Embryonic facial prominence (tissue), 1 donor: Measurements from ENCODE around the gene CTSA.
A peak's percentile ranks its signal among the peaks of the same experiment; 100 is the strongest.
"Not testable (repeated sequence)": the region's sequence is repeated elsewhere in the genome, so short reads cannot be mapped to it uniquely, and the experiment has no call there.

Source experiments
- DNase-seq: peaks from one replicate; pipeline ENCODE4 v3.0.0-alpha.2; 2016; ENCODE audit errors: extremely low spot score

Gene CTSA

DNA sequence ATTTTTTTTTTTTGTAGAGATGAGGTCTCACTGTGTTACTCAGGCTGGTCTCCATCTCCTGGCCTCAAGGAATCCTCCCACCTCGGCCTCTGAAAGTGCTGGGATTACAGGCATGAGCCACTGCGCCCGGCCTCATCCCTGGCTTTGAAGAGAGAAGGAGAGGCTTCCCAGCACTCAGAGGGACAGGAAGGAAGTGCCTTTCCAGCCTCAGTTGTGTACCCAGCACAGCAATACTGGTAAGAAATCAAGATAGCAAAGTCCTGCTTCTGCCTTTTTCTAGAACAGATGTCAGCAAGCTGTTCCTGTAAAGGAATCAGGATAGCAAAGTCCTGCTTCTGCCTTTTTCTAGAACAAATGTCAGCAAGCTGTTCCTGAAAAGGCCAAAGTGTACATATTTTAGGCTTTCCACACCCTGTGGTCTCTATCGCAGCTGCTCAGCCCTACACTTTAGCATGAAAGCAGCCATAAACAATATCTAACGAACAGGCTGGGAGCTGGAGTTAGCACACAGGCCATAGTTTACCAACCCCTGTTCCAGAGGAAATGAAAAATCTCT, 27.1 kb downstream of the CTSA start:
- DNase-seq = no peak

- DNase-seq = no peak
Measured at GRCh38 chr20:45918779-45919537, 27.8 kb downstream of the CTSA start.

GRCh38 chr20:45919542-45920399, 28.6 kb downstream of the CTSA start:
- DNase-seq = no peak

DNA sequence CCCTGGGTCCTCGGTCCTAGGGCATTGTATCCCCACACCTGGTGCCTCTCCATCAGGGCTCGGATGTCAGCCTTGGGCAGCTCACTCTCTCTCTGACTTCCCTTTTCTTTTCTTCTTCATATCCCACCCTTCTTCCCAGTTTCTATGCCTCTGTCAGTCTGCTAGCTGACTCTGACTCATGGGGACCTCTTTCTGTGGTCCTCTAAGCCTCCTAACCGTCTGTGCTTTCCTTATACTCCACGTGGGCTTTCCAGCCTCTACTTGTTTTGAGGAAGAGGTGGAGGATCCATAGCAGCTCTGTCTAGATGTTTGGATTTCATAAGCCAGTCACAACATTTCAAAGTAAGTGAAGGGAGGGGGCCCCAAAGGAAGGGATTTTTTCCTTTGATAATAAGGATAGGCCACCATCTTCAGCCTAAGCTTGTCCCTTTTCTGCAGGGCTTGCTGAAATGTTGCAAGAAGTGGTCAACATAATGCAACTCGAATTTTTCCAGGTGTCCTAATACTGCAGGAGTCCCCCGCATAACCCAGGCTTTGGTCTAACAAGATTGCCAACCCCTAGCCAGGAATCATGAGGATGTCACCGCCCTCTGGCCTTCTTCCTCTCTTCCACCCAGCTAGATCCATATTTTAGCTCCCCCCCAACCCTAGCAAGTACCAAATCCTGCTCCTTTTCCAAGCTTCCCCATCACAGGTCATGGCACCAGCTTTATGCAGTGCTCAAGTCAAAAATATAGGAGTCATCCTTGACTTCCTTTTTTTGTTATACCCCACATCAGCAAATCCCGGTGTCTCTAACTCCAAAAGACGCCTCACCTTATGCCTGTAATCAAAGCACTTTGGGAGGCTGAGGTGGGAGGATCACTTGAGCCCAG, 29.6 kb downstream of the CTSA start:
- no peak for DNase-seq

DNA sequence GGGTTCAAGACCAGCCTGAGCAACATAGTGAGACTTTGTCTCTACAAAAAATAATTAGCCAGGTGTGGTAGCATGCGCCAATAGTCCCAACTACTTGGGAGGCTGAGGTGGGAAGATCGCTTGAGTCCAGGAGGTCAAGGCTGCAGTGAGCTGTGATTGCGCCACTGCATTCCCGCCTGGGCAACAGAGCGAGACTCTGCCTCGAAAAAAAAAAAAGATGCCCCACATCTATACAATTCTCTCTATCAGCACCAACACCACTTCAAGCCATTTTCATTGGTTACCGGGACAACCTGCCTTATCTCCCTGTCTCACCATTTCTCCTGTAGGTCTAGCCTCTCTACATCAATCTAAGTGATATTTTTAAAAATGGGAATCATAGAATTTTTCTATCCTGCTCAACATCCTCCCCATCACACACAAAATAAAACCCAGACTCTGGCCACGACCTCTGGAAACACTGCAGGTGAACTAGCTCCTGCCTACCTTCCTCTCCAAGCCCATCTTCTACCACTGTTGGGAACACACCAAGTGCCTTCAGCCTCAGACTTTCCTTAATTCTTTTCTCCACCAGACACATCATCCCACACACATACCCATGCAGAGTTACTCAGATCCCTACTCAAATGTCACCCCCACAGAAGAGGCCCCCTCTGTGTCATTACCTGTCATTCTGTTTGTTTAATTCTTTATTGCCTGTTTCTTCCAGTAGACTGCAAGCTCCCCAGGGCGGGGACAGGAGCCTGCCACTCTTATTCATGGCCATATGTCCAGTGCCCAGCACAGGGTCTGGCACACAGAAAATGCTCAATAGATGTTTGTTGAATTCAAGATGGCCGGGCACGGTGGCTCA, 30.4 kb downstream of the CTSA start:
- DNase-seq = no peak

- no peak for DNase-seq
Measured at GRCh38 chr20:45924391-45925261, 33.5 kb downstream of the CTSA start.

- DNase-seq = no peak
Measured at GRCh38 chr20:45925821-45926506, 34.8 kb downstream of the CTSA start.

DNA sequence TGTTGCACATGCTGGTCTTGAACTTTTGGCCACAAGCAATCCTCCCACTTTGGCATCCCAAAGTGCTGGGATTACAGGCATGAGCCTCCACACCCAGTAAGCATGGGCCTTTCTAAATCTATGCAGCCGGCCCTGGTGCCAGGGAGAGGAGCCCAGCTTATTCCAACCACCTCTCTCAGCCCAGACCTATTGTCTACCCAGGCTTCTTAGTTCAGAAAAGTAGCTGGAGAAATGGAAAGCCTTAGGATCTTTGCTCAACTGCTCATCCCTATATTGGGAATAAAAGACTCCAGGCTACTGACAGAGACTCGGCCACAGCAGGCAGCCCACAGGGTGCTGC, 35.6 kb downstream of the CTSA start:
- no peak for DNase-seq

DNA sequence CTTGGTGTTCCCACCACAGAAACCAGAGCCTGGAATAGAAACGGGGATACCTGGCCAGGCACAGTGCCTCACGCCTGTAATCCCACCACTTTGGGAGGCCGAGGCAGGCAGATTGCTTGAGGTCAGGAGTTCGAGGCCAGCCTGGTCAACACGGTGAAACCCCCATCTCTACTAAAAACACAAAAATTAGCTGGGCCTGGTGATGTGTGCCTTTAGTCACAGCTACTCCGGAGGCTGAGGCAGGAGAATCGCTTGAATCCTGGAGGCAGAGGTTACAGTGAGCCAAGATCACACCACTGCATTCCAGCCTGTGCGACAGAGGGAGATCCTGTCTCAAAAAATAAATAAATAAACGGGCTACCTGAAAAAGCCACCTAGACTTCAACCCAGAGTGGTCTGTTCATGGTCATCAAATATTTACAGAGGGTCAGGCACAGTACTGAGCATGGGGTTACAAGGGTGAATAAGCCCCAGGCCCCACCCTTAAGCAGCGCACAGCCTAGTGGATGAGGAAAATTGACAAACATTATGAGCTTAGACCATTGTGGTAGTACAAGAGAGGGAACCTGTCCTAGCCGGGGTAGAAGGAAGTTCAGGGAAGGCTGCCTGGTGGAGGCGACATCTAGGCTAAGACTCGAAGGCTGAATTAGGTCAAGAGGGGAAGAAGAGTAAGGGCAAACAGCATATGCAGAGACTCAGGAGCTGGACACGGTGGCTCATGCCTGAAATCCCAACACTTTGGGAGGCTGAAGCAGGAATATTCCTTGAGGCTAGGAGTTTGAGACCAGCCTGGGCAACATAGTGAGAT, 36.1 kb downstream of the CTSA start:
- DNase-seq = no peak

DNA sequence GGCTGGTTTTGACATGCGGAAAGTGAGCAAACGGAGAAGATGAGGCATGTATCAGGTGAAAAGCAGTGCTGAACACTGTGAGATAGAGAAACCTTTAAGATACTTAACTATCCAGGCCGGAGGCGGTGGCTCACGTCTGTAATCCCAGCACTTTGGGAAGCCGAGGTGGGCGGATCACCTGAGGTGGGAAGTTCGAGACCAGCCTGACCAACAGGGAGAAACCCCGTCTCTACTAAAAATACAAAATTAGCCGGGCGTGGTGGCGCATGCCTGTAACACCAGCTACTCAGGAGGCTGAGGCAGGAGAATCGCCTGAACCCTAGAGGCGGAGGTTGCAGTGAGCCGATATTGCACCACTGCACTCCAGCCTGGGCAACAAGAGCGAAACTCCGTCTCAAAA, 40.5 kb downstream of the CTSA start:
- DNase-seq = not testable (repeated sequence)

GRCh38 chr20:45933266-45934045, 42.3 kb downstream of the CTSA start:
- DNase-seq = peak; percentile 27

- DNase-seq = peak; percentile 69
Measured at GRCh38 chr20:45934046-45934585, 43.0 kb downstream of the CTSA start.

- DNase-seq = peak; percentile 97
Measured at GRCh38 chr20:45934586-45935415, 43.7 kb downstream of the CTSA start, which contains the start of gene PCIF1. Gene PCIF1 (plus strand): TSS chr20:45934683. CDS start chr20:45939000, 4,317 bp downstream.

- DNase-seq = no peak
Measured at GRCh38 chr20:45935416-45936046, 44.4 kb downstream of the CTSA start.

GRCh38 chr20:45937765-45938164, 46.6 kb downstream of the CTSA start:
- DNase-seq = no peak
